Liver (tissue), 9 donors: ENCODE measurements around the gene EP400. TPM values are rescaled to one million over a fixed set of nuclear protein-coding genes. Genes with fewer than 3 reads are reported as not detected.

Experiments
- DNase-seq: peaks from one replicate; pipeline ENCODE4 v3.0.0-alpha.2; 2017; ENCODE audit warnings: low spot score
- H3K27ac ChIP-seq, 2 donors: one replicate each; pipeline ENCODE4 v1.7.0; 2013; ENCODE audit warnings: inconsistent platforms in 2 of 2, low read length in 2 of 2, control low read depth in 1 of 2, low read depth in 1 of 2, mild to moderate bottlenecking in 1 of 2
- H3K27me3 ChIP-seq, 4 donors: one replicate each; pipeline versions ENCODE4 v1.6.1 to v1.7.0; 2013; ENCODE audit warnings: low read length in 3 of 4, inconsistent platforms in 1 of 4, mild to moderate bottlenecking in 1 of 4, moderate library complexity in 1 of 4; ENCODE audit not compliant: control insufficient read depth in 4 of 4, insufficient read depth in 4 of 4
- H3K36me3 ChIP-seq, 4 donors: one replicate each; pipeline versions ENCODE4 v1.6.1 to v1.7.0; 2013; ENCODE audit warnings: low read length in 3 of 4, mild to moderate bottlenecking in 3 of 4, low read depth in 1 of 4, moderate library complexity in 1 of 4; ENCODE audit not compliant: control insufficient read depth in 4 of 4, insufficient read depth in 3 of 4
- H3K4me1 ChIP-seq, 4 donors: one replicate each; pipeline versions ENCODE4 v1.6.1 to v1.7.0; 2013; ENCODE audit warnings: low read length in 3 of 4, mild to moderate bottlenecking in 3 of 4, moderate library complexity in 1 of 4; ENCODE audit not compliant: control insufficient read depth in 4 of 4, insufficient read depth in 4 of 4
- H3K4me3 ChIP-seq, 3 donors: one replicate each; pipeline versions ENCODE4 v1.6.1 to v1.7.0; 2013; ENCODE audit warnings: low read length in 3 of 3, control low read depth in 1 of 3, low read depth in 1 of 3, mild to moderate bottlenecking in 1 of 3
- H3K9ac ChIP-seq, 2 donors: one replicate each; pipeline ENCODE4 v1.7.0; 2013; ENCODE audit warnings: low read length in 2 of 2, mild to moderate bottlenecking in 2 of 2, moderate library complexity in 2 of 2, control low read depth in 1 of 2, low read depth in 1 of 2
- H3K9me3 ChIP-seq, 4 donors: one replicate each; pipeline versions ENCODE4 v1.6.1 to v1.7.0; 2013; ENCODE audit warnings: low read length in 3 of 4; ENCODE audit not compliant: control insufficient read depth in 4 of 4
- ATF3 ChIP-seq: IDR thresholded peaks from 2 replicates; pipeline ENCODE4 v1.6.1; 2016; ENCODE audit warnings: antibody characterized with exemption
- EGR1 ChIP-seq, 2 donors: IDR thresholded peaks; 2 replicates each; pipeline ENCODE4 v1.6.1; 2016 to 2018; ENCODE audit warnings: antibody characterized with exemption in 2 of 2, low read depth in 2 of 2
- FOXA1 ChIP-seq: IDR thresholded peaks from 2 replicates; pipeline ENCODE4 v1.6.1; 2016; ENCODE audit warnings: antibody characterized with exemption
- GABPA ChIP-seq, 2 donors: IDR thresholded peaks in 1 of 2; conservative IDR thresholded peaks in 1 of 2; 2 replicates each; pipeline ENCODE4 v1.6.1; 2016; ENCODE audit warnings: antibody characterized with exemption in 2 of 2, mild to moderate bottlenecking in 1 of 2, moderate library complexity in 1 of 2
- HNF4G ChIP-seq: IDR thresholded peaks from 2 replicates; pipeline ENCODE4 v1.6.1; 2016; ENCODE audit warnings: antibody characterized with exemption
- MAX ChIP-seq: IDR thresholded peaks from 2 replicates; pipeline ENCODE4 v1.6.1; 2016; ENCODE audit warnings: antibody characterized with exemption
- RAD21 ChIP-seq, 2 donors: IDR thresholded peaks; 2 replicates each; pipeline ENCODE4 v1.6.1; 2016; ENCODE audit warnings: antibody characterized with exemption in 2 of 2, mild to moderate bottlenecking in 2 of 2
- REST ChIP-seq: IDR thresholded peaks from 2 replicates; pipeline ENCODE4 v1.6.1; 2016; ENCODE audit warnings: antibody characterized with exemption, mild to moderate bottlenecking
- SP1 ChIP-seq: IDR thresholded peaks from 2 replicates; pipeline ENCODE4 v1.6.1; 2018; ENCODE audit warnings: antibody characterized with exemption, mild to moderate bottlenecking
- WGBS: extraction: QIAGEN DNeasy Blood & Tissue Kit; methylation state at CpG from one replicate; pipeline ENCODE4 v1.1.7; 2013; 5-methylcytosine and 5-hydroxymethylcytosine counted together
- polyA plus RNA-seq, 2 donors: library from polyadenylated mRNA; stranded (reverse) in 1 of 2; unstranded in 1 of 2; fragments of 200-250 nt in 1 of 2; fragments of >200 nt in 1 of 2; fragmentation: Nextera tagmentation in 1 of 2; extraction: Ambion mirVana in 1 of 2; gene quantifications; one replicate each; pipeline versions ENCODE4 v1.2.1 to v1.2.3, GENCODE V29; 2013 to 2015
- total RNA-seq, 2 donors: library from RNA; depleted of rRNA; stranded (reverse); fragments of >200 nt; gene quantifications; one replicate each; pipeline ENCODE4 v1.2.3, GENCODE V29; 2014
- donor health status: healthy.
- donor health status: healthy.
- donor health status: healthy.
- donor health status: healthy.
- donor health status: healthy.

Gene EP400
- total and polyA plus RNA-seq, 4 donors: 4.7 to 12.4 (median 7.1) TPM

- TF ChIP-seq SP1: no peak
Observed at GRCh38 chr12:131986910-131987309, 37.2 kb downstream of the EP400 start (continued).

- 97% methylated on average over 8 of the region's 8 CpGs for WGBS
Observed at GRCh38 chr12:131987552-131987951, 37.8 kb downstream of the EP400 start.

GRCh38 chr12:131988054-131988796 lies 38.5 kb downstream of the EP400 start:
- Histone ChIP-seq H3K4me3 (no peak overlapping the region), H3K36me3 (peaks cover 0 to 60% (median 37%) of the 10 kb centered on the region in 4 donors), H3K27me3 (no peaks in the 10 kb centered on the region), H3K4me1 (no peaks in the 10 kb centered on the region), H3K9ac (no peak overlapping the region), H3K27ac (no peak overlapping the region), H3K9me3 (no peaks in the 10 kb centered on the region)
- TF ChIP-seq RAD21 (IDR thresholded peaks at IDR 0.05) (no peak), GABPA (IDR thresholded peaks at IDR 0.05 in 1 of 2, conservative IDR thresholded peaks at IDR 0.05 in 1 of 2) (no peak)
- 96% methylated on average over 8 of the region's 8 CpGs for WGBS
- DNase-seq: no peak

More at GRCh38 chr12:131987552-131987951, 37.8 kb downstream of the EP400 start:
- Histone ChIP-seq H3K9ac (no peak overlapping the region), H3K36me3 (peaks cover 0 to 57% (median 38%) of the 10 kb centered on the region in 4 donors), H3K4me1 (no peaks in the 10 kb centered on the region), H3K4me3 (no peak overlapping the region), H3K27ac (no peak overlapping the region), H3K9me3 (no peaks in the 10 kb centered on the region), H3K27me3 (no peaks in the 10 kb centered on the region)
- no peak for DNase-seq
- no peak for TF ChIP-seq MAX
- TF ChIP-seq ATF3: no peak
- TF ChIP-seq EGR1 (IDR thresholded peaks at IDR 0.05; ENCODE audit: low read depth in 2 of 2): no peak

GRCh38 chr12:131989021-131989420 lies 39.3 kb downstream of the EP400 start:
- H3K27me3 ChIP-seq: no peaks in the 10 kb centered on the region
- no peaks in the 10 kb centered on the region for H3K9me3 ChIP-seq
- WGBS: 93% methylated on average over 12 of the region's 12 CpGs
- DNase-seq: no peak
- no peak overlapping the region for H3K9ac ChIP-seq
- no peak overlapping the region for H3K4me3 ChIP-seq
- no peaks in the 10 kb centered on the region for H3K4me1 ChIP-seq
- H3K36me3 ChIP-seq: peaks cover 0 to 63% (median 41%) of the 10 kb centered on the region in 4 donors
- no peak overlapping the region for H3K27ac ChIP-seq
- TF ChIP-seq MAX (no peak), HNF4G (no peak), REST (no peak), FOXA1 (no peak), GABPA (IDR thresholded peaks at IDR 0.05 in 1 of 2, conservative IDR thresholded peaks at IDR 0.05 in 1 of 2) (no peak)
